Cardiac fibroblast (primary cell): ENCODE data around the gene GSX1.
A peak's percentile ranks its signal among the peaks of the same experiment; 100 is the strongest.
"Not testable (repeated sequence)": the region's sequence is repeated elsewhere in the genome, so short reads cannot be mapped to it uniquely, and the experiment has no call there.

ENCODE experiments used
- DNase-seq, 2 donors: peaks; one replicate each; pipeline versions ENCODE4 v3.0.0 to v3.0.0-alpha.2; 2010; ENCODE audit warnings: low read depth in 2 of 2
- H3K4me3 ChIP-seq, 2 donors: replicated peaks in 1 of 2; 1 replicate in 1 of 2; 2 replicates in 1 of 2; pipeline ENCODE4 v1.5.1; 2011; ENCODE audit warnings: low read depth in 2 of 2, low read length in 2 of 2, mild to moderate bottlenecking in 2 of 2, moderate library complexity in 1 of 2
- CTCF ChIP-seq: IDR thresholded peaks from one replicate; pipeline ENCODE4 v1.5.1; 2011; ENCODE audit warnings: low read depth, mild to moderate bottlenecking, low read length, inconsistent platforms

The GSX1 gene

GRCh38 chr13:27792393-27793218, at the start of gene GSX1:
TSS of gene GSX1 (plus strand) at chr13:27792483. CDS start at chr13:27792691, 208 bp downstream.
- peak; percentile 77 for DNase-seq
- no peak within 1 kb of the TSS for H3K4me3 ChIP-seq
- no peak for TF ChIP-seq CTCF

GRCh38 chr13:27744801-27745200, 47.5 kb upstream of the GSX1 start:
- DNase-seq = no peak
- no peak for TF ChIP-seq CTCF
- H3K4me3 ChIP-seq = no peak overlapping the region

GRCh38 chr13:27745301-27745700, 47.0 kb upstream of the GSX1 start:
- no peak overlapping the region for H3K4me3 ChIP-seq
- no peak for TF ChIP-seq CTCF
- DNase-seq = no peak

- H3K4me3 ChIP-seq, DNase-seq: not testable (repeated sequence)
Observed at GRCh38 chr13:27748143-27748542, 44.1 kb upstream of the GSX1 start.

- no peak overlapping the region for H3K4me3 ChIP-seq
- no peak for DNase-seq
Observed at GRCh38 chr13:27751953-27752532, 40.2 kb upstream of the GSX1 start.

GRCh38 chr13:27765650-27766049, 26.6 kb upstream of the GSX1 start:
- TF ChIP-seq CTCF = no peak
- no peak for DNase-seq
- no peak overlapping the region for H3K4me3 ChIP-seq

More at GRCh38 chr13:27751953-27752532, 40.2 kb upstream of the GSX1 start:
- TF ChIP-seq CTCF = no peak

- peak; percentile 13 to 35 for DNase-seq
Observed at GRCh38 chr13:27770809-27771208, 21.5 kb upstream of the GSX1 start.

More at GRCh38 chr13:27770809-27771208, 21.5 kb upstream of the GSX1 start:
- peak; percentile 43 for TF ChIP-seq CTCF
- H3K4me3 ChIP-seq = no peak overlapping the region
